NCI-H1092 (cell line): ENCODE measurements around the gene POU5F1.
"Not testable (repeated sequence)": the region's sequence is repeated elsewhere in the genome, so short reads cannot be mapped to it uniquely, and the experiment has no call there.

ENCODE experiments used
- DNase-seq: peaks from one replicate; lab custom pipeline; 2025; lab: John Stamatoyannopoulos, UW

POU5F1 gene

GRCh38 chr6:31190488-31190887 lies 20.0 kb upstream of the POU5F1 start:
- no peak for DNase-seq

- DNase-seq = not testable (repeated sequence)
These were observed 18.7 kb upstream of the POU5F1 start for GRCh38 chr6:31189223-31189622.

- no peak for DNase-seq
These were observed 17.3 kb upstream of the POU5F1 start for GRCh38 chr6:31187780-31188194.

- DNase-seq = no peak
These were observed 15.7 kb upstream of the POU5F1 start for GRCh38 chr6:31186052-31186734.

- DNase-seq = not testable (repeated sequence)
These were observed 15.2 kb upstream of the POU5F1 start for GRCh38 chr6:31185695-31186051.

- DNase-seq = not testable (repeated sequence)
These were observed 13.4 kb upstream of the POU5F1 start for GRCh38 chr6:31183859-31184258.

- DNase-seq = not testable (repeated sequence)
These were observed 12.8 kb upstream of the POU5F1 start for GRCh38 chr6:31183287-31183686.

- DNase-seq = no peak
These were observed 10.0 kb upstream of the POU5F1 start for GRCh38 chr6:31180500-31180899.

GRCh38 chr6:31179896-31180295 lies 9.4 kb upstream of the POU5F1 start:
- DNase-seq = no peak

- DNase-seq = no peak
These were observed 8.5 kb upstream of the POU5F1 start for GRCh38 chr6:31179042-31179386.

- no peak for DNase-seq
These were observed 7.9 kb upstream of the POU5F1 start for GRCh38 chr6:31178143-31179041.

- no peak for DNase-seq
These were observed 5.5 kb upstream of the POU5F1 start for GRCh38 chr6:31175971-31176370.

- DNase-seq = no peak
These were observed 3.9 kb upstream of the POU5F1 start for GRCh38 chr6:31174378-31174777.

- no peak for DNase-seq
These were observed 2.9 kb upstream of the POU5F1 start for GRCh38 chr6:31173406-31173805.

- no peak for DNase-seq
These were observed 2.5 kb upstream of the POU5F1 start for GRCh38 chr6:31172973-31173384.

GRCh38 chr6:31171931-31172905 lies 1.7 kb upstream of the POU5F1 start:
- no peak for DNase-seq

GRCh38 chr6:31170987-31171671 lies 647 bp upstream of the POU5F1 start:
- DNase-seq = no peak

GRCh38 chr6:31169858-31170599 lies 453 bp downstream of the POU5F1 start:
- DNase-seq = not testable (repeated sequence)

- no peak for DNase-seq
These were observed 1.2 kb downstream of the POU5F1 start for GRCh38 chr6:31169123-31169857.

- no peak for DNase-seq
These were observed 1.9 kb downstream of the POU5F1 start for GRCh38 chr6:31168606-31169005.
